GM11168 (cell line): ENCODE measurements around the gene LRRC49.

Source experiments
- in situ Hi-C: fragments of 300-500 bp; cut with MboI; formaldehyde crosslinking; loops from one replicate; pipeline ENCODE4 v1.12.0; 2022; ENCODE audit warnings: low sequenced_read_pairs; ENCODE audit not compliant: unreplicated experiment

The LRRC49 gene

GRCh38 chr15:71048913-71049675 is 156.5 kb downstream of the LRRC49 start:
- in situ Hi-C loops = no loop called here

GRCh38 chr15:71049706-71050422 is 157.2 kb downstream of the LRRC49 start:
- in situ Hi-C loops = no loop called here

- in situ Hi-C loops = no loop called here
These were observed 157.8 kb downstream of the LRRC49 start for GRCh38 chr15:71050461-71050860.

- in situ Hi-C loops = no loop called here
These were observed 158.9 kb downstream of the LRRC49 start for GRCh38 chr15:71051539-71051938.

- in situ Hi-C loops = no loop called here
These were observed 159.7 kb downstream of the LRRC49 start for GRCh38 chr15:71052356-71052755.

GRCh38 chr15:71054286-71054952 is 161.8 kb downstream of the LRRC49 start:
- in situ Hi-C loops = no loop called here

GRCh38 chr15:71055461-71055860 is 162.8 kb downstream of the LRRC49 start:
- in situ Hi-C loops = no loop called here

GRCh38 chr15:71056111-71056510 is 163.5 kb downstream of the LRRC49 start:
- in situ Hi-C loops = no loop called here

GRCh38 chr15:71057143-71057542 is 164.5 kb downstream of the LRRC49 start:
- in situ Hi-C loops = no loop called here

- in situ Hi-C loops = no loop called here
These were observed 165.0 kb downstream of the LRRC49 start for GRCh38 chr15:71057581-71057980.

- in situ Hi-C loops = no loop called here
These were observed 168.4 kb downstream of the LRRC49 start for GRCh38 chr15:71060983-71061382.

- in situ Hi-C loops = no loop called here
These were observed 174.4 kb downstream of the LRRC49 start for GRCh38 chr15:71066983-71067382.

- in situ Hi-C loops = no loop called here
These were observed 177.1 kb downstream of the LRRC49 start for GRCh38 chr15:71069693-71070092.

- in situ Hi-C loops = no loop called here
These were observed 178.9 kb downstream of the LRRC49 start for GRCh38 chr15:71071529-71071928.

- in situ Hi-C loops = no loop called here
These were observed 179.8 kb downstream of the LRRC49 start for GRCh38 chr15:71072423-71072822.

GRCh38 chr15:71078506-71079207 is 186.0 kb downstream of the LRRC49 start:
- in situ Hi-C loops = no loop called here

- in situ Hi-C loops = no loop called here
These were observed 186.8 kb downstream of the LRRC49 start for GRCh38 chr15:71079208-71080044.

GRCh38 chr15:71080166-71080565 is 187.5 kb downstream of the LRRC49 start:
- in situ Hi-C loops = no loop called here

- in situ Hi-C loops = no loop called here
These were observed 188.1 kb downstream of the LRRC49 start for GRCh38 chr15:71080705-71081104.

GRCh38 chr15:71082803-71083202 is 190.2 kb downstream of the LRRC49 start:
- in situ Hi-C loops = no loop called here
